Measurements from ENCODE around the gene KYAT1.

Gene KYAT1

DNA sequence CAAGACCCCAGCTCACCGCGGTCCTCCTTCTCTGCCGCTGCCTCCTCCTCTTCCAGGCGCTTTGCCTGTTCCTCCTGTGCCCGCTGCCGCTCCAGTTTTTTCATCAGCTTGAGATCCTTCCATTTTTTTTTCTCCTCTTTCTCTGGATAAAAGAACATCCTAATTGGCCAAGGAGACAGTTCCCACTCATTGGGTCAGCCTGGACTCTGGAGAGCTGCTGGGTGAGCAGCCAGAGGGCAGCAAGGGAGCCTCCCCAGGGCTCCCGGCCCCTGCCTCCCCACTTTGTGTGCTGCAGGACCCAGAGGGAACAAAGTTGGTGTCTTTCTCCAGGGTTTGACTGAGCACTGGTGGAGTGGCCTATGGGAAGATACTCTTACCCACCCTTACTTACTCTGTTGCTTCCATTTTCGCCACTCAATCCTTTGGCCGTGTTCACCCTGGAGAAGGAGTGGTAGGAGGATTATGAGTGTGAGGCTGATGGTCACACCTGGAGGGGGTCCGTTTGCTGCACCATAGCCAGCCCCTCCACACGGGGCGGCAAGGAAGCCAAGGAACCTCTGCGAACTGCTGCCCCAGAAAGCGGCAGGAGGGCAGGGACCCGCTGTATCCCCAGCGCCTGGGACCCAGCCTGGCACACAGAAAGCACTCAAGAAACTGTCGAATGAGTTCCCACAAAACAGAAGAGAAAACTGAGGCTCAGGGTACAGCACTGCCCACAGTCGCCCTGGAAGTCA lies 52.9 kb downstream of the KYAT1 start:
- Histone ChIP-seq H3K4me3 (ENCODE audit: low read depth in 1 of 2, low read length in 2 of 2) (peak overlapping the region; percentile 91 to 92), H3K4me1 (ENCODE audit: control insufficient read depth in 1 of 2, insufficient read depth in 2 of 2, low read length in 2 of 2) (peaks cover 4 to 16% of the 10 kb centered on the region in 2 donors), H3K9ac (ENCODE audit: low read depth in 1 of 2, low read length in 2 of 2) (peak overlapping the region; percentile 70 to 76), H3K9me3 (ENCODE audit: control insufficient read depth in 1 of 2, low read length in 2 of 2) (no peaks in the 10 kb centered on the region), H3K27ac (ENCODE audit: low read depth, low read length) (no peak overlapping the region), H3K36me3 (ENCODE audit: control insufficient read depth in 1 of 2, insufficient read depth in 2 of 2, low read length in 2 of 2) (peaks cover 9 to 36% of the 10 kb centered on the region in 2 donors), H3K27me3 (ENCODE audit: control insufficient read depth in 1 of 2, insufficient read depth in 2 of 2, low read length in 2 of 2) (no peaks in the 10 kb centered on the region)

DNA sequence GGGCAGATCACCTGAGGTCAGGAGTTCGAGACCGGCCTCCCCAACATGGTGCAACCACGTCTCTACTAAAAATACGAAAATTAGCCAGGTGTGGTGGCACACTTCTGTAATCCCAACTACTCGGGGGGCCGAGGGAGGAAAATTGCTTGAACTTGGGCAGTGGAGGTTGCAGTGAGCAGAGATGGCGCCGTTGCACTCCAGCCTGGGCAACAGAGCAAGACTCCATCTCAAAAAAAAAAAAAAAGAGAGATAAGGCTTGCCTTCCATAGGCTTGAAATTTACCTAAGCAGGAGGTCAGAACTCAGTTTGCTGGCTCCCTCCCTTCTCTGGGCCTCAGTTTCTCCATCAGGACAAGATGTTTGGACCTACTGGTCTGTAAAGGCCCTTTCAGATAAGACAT lies 53.5 kb downstream of the KYAT1 start:
- H3K9ac ChIP-seq (ENCODE audit: low read depth in 1 of 2, low read length in 2 of 2) = no peak overlapping the region
- H3K4me3 ChIP-seq (ENCODE audit: low read depth in 1 of 2, low read length in 2 of 2) = peak overlapping the region in 1 of 2 donors; percentile 92
- peaks cover 4 to 16% of the 10 kb centered on the region in 2 donors for H3K4me1 ChIP-seq (ENCODE audit: control insufficient read depth in 1 of 2, insufficient read depth in 2 of 2, low read length in 2 of 2)
- H3K9me3 ChIP-seq (ENCODE audit: control insufficient read depth in 1 of 2, low read length in 2 of 2) = no peaks in the 10 kb centered on the region
- H3K27ac ChIP-seq (ENCODE audit: low read depth, low read length) = no peak overlapping the region
- H3K36me3 ChIP-seq (ENCODE audit: control insufficient read depth in 1 of 2, insufficient read depth in 2 of 2, low read length in 2 of 2) = peaks cover 9 to 42% of the 10 kb centered on the region in 2 donors
- H3K27me3 ChIP-seq (ENCODE audit: control insufficient read depth in 1 of 2, insufficient read depth in 2 of 2, low read length in 2 of 2) = no peaks in the 10 kb centered on the region

DNA sequence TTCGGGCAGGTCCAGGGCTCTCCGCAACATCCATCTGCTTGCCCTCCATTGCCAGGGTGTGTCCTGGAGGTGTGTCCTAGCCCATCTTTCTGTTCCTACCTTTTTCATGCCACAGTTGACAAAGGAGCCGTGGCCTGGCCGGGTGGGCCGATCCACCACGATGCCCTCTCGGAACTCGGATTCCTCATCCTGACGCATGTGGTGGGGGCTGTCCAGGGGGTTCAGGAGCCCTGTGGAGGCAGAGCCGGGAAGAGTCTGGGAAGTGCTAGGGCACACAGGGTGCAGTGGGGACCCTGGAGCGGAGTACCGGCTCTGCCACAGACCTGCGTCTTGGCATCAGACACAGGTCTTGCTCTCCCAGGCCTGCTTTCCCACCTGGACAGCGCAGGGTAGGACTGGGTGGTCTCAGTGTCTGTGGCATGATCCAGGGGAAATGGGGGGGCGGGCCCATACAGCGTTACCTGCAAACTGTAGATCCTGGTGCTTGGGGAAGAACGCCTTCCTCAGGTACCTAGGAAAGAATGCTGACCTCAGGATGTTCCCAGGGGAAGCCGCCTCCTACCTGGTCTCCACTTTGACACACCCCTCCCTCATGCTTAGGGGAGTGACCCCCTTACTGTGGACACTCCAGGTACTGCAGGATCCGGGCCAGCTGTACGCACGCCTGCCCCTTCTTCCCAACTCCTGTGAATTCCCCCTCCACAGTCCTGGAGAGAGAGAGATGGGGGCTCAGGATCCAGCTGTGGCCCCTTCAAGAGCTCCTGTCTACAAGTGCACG lies 55.6 kb downstream of the KYAT1 start:
- no peak overlapping the region for H3K4me3 ChIP-seq (ENCODE audit: low read depth in 1 of 2, low read length in 2 of 2)
- peaks cover 28 to 60% of the 10 kb centered on the region in 2 donors for H3K36me3 ChIP-seq (ENCODE audit: control insufficient read depth in 1 of 2, insufficient read depth in 2 of 2, low read length in 2 of 2)
- H3K4me1 ChIP-seq (ENCODE audit: control insufficient read depth in 1 of 2, insufficient read depth in 2 of 2, low read length in 2 of 2) = peaks cover 4 to 16% of the 10 kb centered on the region in 2 donors
- no peak overlapping the region for H3K9ac ChIP-seq (ENCODE audit: low read depth in 1 of 2, low read length in 2 of 2)
- no peak overlapping the region for H3K27ac ChIP-seq (ENCODE audit: low read depth, low read length)
- H3K9me3 ChIP-seq (ENCODE audit: control insufficient read depth in 1 of 2, low read length in 2 of 2) = no peaks in the 10 kb centered on the region
- H3K27me3 ChIP-seq (ENCODE audit: control insufficient read depth in 1 of 2, insufficient read depth in 2 of 2, low read length in 2 of 2) = no peaks in the 10 kb centered on the region

DNA sequence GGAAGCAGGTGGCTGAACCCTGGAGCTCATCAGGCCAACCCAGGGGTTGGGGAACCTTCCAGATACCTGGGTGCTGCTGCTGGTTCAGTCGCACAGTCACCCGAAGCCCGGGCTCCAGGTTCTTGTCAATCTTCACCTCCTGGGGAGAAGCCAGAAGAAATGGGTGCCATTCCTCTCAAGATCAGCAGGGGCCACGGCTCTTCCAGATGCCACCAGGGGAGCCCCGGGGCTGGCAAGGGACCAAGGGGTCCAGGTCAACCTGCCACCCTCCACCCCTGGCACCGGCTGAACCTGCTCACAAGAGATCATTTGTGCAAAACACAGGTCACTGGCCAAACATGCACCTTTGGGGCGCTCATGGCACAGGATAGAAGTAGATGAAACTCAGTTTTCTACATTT lies 56.8 kb downstream of the KYAT1 start:
- Histone ChIP-seq H3K27ac (ENCODE audit: low read depth, low read length) (no peak overlapping the region), H3K27me3 (ENCODE audit: control insufficient read depth in 1 of 2, insufficient read depth in 2 of 2, low read length in 2 of 2) (no peaks in the 10 kb centered on the region), H3K36me3 (ENCODE audit: control insufficient read depth in 1 of 2, insufficient read depth in 2 of 2, low read length in 2 of 2) (peaks cover 28 to 62% of the 10 kb centered on the region in 2 donors), H3K4me3 (ENCODE audit: low read depth in 1 of 2, low read length in 2 of 2) (no peak overlapping the region), H3K9ac (ENCODE audit: low read depth in 1 of 2, low read length in 2 of 2) (no peak overlapping the region), H3K4me1 (ENCODE audit: control insufficient read depth in 1 of 2, insufficient read depth in 2 of 2, low read length in 2 of 2) (peaks cover 12 to 20% of the 10 kb centered on the region in 2 donors), H3K9me3 (ENCODE audit: control insufficient read depth in 1 of 2, low read length in 2 of 2) (no peaks in the 10 kb centered on the region)

DNA sequence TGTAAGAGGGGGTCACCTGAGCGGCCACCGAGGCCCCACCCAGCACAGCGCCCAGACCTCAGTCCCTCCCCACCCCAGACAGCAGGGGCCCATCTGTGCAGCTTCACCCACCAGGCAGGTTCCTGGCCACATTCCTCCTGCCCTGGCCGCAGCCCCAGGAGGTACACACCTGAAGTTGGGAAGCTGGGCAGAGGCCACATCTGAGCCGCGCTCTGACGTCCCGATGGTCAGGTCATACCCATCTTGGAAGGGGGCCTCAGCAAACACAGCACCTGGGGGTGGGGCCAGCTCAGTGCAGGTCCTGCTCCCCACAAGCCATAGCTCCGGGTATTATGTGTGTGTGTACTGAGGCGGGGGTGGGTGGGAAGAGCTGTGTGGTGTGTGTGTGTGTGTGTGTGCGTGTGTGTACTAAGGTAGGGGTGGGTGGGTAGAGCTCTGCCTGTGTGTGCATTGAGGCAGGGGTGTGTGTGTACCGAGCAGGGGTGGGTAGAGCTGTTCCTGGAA lies 57.8 kb downstream of the KYAT1 start:
- Histone ChIP-seq H3K27me3 (ENCODE audit: control insufficient read depth in 1 of 2, insufficient read depth in 2 of 2, low read length in 2 of 2) (no peaks in the 10 kb centered on the region), H3K36me3 (ENCODE audit: control insufficient read depth in 1 of 2, insufficient read depth in 2 of 2, low read length in 2 of 2) (peaks cover 28 to 62% of the 10 kb centered on the region in 2 donors), H3K4me1 (ENCODE audit: control insufficient read depth in 1 of 2, insufficient read depth in 2 of 2, low read length in 2 of 2) (peaks cover 13 to 26% of the 10 kb centered on the region in 2 donors), H3K4me3 (ENCODE audit: low read depth in 1 of 2, low read length in 2 of 2) (no peak overlapping the region), H3K27ac (ENCODE audit: low read depth, low read length) (no peak overlapping the region), H3K9ac (ENCODE audit: low read depth in 1 of 2, low read length in 2 of 2) (no peak overlapping the region), H3K9me3 (ENCODE audit: control insufficient read depth in 1 of 2, low read length in 2 of 2) (no peaks in the 10 kb centered on the region)

DNA sequence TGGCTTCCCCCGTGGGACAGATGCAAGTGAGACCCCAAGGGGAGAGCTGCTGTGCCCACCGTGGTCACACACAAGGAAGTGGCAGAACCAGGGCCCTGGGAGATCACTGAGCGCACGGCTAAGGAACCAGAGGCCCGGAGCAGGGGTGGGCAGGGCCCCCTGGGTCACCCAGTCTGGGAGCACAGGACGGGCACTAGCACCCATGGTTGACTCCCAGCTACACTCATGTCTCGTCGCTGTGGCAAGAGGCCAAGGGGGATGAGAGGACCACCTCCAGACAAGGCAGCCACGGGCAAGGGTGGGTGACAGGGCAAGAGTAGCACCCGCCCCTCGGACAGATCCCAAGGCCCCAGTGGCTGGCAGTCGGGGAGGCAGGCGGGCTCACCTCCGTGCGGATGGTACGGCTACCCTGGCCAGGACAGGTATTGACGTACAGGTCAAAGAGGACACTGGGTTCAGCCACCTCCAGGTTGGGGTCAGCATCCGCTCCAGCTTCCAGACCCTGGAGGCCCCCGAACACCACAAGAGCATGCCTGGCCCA lies 58.3 kb downstream of the KYAT1 start:
- Histone ChIP-seq H3K27me3 (ENCODE audit: control insufficient read depth in 1 of 2, insufficient read depth in 2 of 2, low read length in 2 of 2) (no peaks in the 10 kb centered on the region), H3K4me3 (ENCODE audit: low read depth in 1 of 2, low read length in 2 of 2) (no peak overlapping the region), H3K27ac (ENCODE audit: low read depth, low read length) (no peak overlapping the region), H3K9me3 (ENCODE audit: control insufficient read depth in 1 of 2, low read length in 2 of 2) (no peaks in the 10 kb centered on the region), H3K9ac (ENCODE audit: low read depth in 1 of 2, low read length in 2 of 2) (no peak overlapping the region), H3K36me3 (ENCODE audit: control insufficient read depth in 1 of 2, insufficient read depth in 2 of 2, low read length in 2 of 2) (peaks cover 28 to 62% of the 10 kb centered on the region in 2 donors), H3K4me1 (ENCODE audit: control insufficient read depth in 1 of 2, insufficient read depth in 2 of 2, low read length in 2 of 2) (peaks cover 11 to 20% of the 10 kb centered on the region in 2 donors)

DNA sequence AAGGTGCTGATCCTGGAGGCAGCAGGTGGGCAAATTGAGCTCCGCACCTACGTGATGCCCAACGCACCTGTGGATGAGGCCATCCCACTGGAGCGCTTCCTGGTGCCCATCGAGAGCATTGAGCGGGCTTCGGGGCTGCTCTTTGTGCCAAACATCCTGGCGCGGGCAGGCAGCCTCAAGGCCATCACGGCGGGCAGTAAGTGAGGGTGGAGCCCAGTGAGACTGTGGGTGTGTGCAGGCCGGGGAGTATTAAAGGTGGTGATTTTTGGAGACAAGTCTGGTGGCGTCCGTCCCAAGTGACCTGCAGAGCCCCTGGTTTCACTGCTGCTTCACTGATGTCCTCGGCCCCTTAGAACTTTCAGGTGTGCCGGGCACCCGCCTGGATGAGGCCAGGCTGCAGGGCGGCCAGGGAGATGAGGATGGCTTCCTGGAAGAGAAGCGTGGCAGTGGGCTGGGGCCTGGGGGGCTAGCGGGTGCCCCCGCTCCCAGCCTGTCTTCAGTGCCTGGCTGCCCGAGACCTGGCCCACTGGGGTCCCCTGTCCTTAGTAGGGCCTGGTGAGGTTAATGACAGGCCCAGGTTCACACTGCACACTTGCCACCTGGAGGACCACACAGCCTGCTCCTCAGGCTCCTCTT lies 59.2 kb downstream of the KYAT1 start:
- Histone ChIP-seq H3K4me1 (ENCODE audit: control insufficient read depth in 1 of 2, insufficient read depth in 2 of 2, low read length in 2 of 2) (peaks cover 11 to 17% of the 10 kb centered on the region in 2 donors), H3K27ac (ENCODE audit: low read depth, low read length) (no peak overlapping the region), H3K9ac (ENCODE audit: low read depth in 1 of 2, low read length in 2 of 2) (no peak overlapping the region), H3K4me3 (ENCODE audit: low read depth in 1 of 2, low read length in 2 of 2) (no peak overlapping the region), H3K27me3 (ENCODE audit: control insufficient read depth in 1 of 2, insufficient read depth in 2 of 2, low read length in 2 of 2) (no peaks in the 10 kb centered on the region), H3K36me3 (ENCODE audit: control insufficient read depth in 1 of 2, insufficient read depth in 2 of 2, low read length in 2 of 2) (peaks cover 28 to 62% of the 10 kb centered on the region in 2 donors), H3K9me3 (ENCODE audit: control insufficient read depth in 1 of 2, low read length in 2 of 2) (no peaks in the 10 kb centered on the region)

DNA sequence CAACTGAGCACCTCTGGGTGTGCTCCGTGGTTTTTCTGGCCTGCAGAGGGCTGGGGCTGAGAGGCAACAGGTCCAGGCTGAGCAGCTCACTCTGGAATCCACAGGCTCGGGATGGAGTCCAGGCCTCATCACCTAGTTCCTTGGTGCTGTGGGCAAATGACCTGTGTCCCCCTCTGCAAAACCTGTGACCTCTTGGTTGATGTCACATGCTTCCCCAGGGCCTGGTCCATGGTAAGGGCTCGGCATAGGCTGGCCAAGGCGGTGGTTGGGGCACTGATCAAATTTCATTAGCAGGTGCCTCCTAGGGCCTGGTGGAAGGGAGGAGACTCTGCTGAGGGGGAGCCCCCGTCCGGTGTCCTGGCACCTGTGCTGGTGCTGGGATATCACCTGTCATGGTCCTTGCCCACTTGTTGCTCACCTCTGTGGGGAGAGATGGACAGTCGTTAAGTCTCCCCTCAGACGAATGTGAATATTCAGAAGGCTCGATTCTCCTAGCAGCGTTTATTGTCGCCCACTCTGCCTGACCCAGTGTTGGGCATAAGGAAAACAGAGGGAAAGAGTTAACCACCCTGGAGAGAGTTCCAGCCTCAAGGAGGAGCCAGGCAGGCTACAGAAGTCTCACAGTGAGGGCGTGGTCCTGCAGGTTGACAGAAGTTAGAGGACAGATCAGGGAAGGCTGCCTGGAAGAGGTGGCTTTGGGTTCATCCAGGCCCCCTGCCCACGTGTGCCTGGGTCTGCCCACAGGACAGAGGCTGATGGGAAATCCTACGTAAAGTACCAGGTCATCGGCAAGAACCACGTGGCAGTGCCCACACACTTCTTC lies 60.0 kb downstream of the KYAT1 start:
- Histone ChIP-seq H3K36me3 (ENCODE audit: control insufficient read depth in 1 of 2, insufficient read depth in 2 of 2, low read length in 2 of 2) (peaks cover 28 to 56% of the 10 kb centered on the region in 2 donors), H3K4me1 (ENCODE audit: control insufficient read depth in 1 of 2, insufficient read depth in 2 of 2, low read length in 2 of 2) (peaks cover 11 to 17% of the 10 kb centered on the region in 2 donors), H3K4me3 (ENCODE audit: low read depth in 1 of 2, low read length in 2 of 2) (no peak overlapping the region), H3K27ac (ENCODE audit: low read depth, low read length) (no peak overlapping the region), H3K9ac (ENCODE audit: low read depth in 1 of 2, low read length in 2 of 2) (no peak overlapping the region), H3K9me3 (ENCODE audit: control insufficient read depth in 1 of 2, low read length in 2 of 2) (no peaks in the 10 kb centered on the region), H3K27me3 (ENCODE audit: control insufficient read depth in 1 of 2, insufficient read depth in 2 of 2, low read length in 2 of 2) (no peaks in the 10 kb centered on the region)

Data from duodenal mucosa (tissue), 2 donors.